Stimulated activated naive CD8-positive, alpha-beta T cell treated with anti-CD3 and anti-CD28 coated beads, Interleukin-15, Interleukin-2, amounts not matched to agents 100 U/mL and 50 U/mL, for 24 hours (primary cell): ENCODE results near the gene NELFE.

Source experiments
- ATAC-seq: fragments of 150-1000 bp; cut with Tn5 transposase; one replicate; pipeline ENCODE4 v1.10.0; 2021
- DNase-seq: peaks from one replicate; pipeline ENCODE4 v3.0.0; 2021

Gene NELFE

GRCh38 chr6:31972709-31973350, 14.1 kb upstream of the NELFE start:
- no peak for ATAC-seq
- DNase-seq = no peak

- peak; percentile 97 for DNase-seq
- peak; percentile 97 for ATAC-seq
Observed at GRCh38 chr6:31971993-31972708, 13.4 kb upstream of the NELFE start, which contains the start of gene DXO. TSS of gene DXO (minus strand) at chr6:31972138. CDS start at chr6:31971675, 463 bp downstream.

- DNase-seq = no peak
Observed at GRCh38 chr6:31971279-31971992, 12.7 kb upstream of the NELFE start.

GRCh38 chr6:31970604-31971271, 12.0 kb upstream of the NELFE start:
- DNase-seq (no peak), ATAC-seq (no peak)

More at GRCh38 chr6:31971279-31971992, 12.7 kb upstream of the NELFE start:
- no peak for ATAC-seq

GRCh38 chr6:31969712-31970603, 11.2 kb upstream of the NELFE start:
- ATAC-seq (no peak), DNase-seq (no peak)

- DNase-seq = no peak
- no peak for ATAC-seq
Observed at GRCh38 chr6:31968791-31969711, 10.3 kb upstream of the NELFE start.

GRCh38 chr6:31968326-31968725, 9.6 kb upstream of the NELFE start:
- DNase-seq = no peak

GRCh38 chr6:31967926-31968320, 9.2 kb upstream of the NELFE start:
- DNase-seq (no peak), ATAC-seq (no peak)

More at GRCh38 chr6:31968326-31968725, 9.6 kb upstream of the NELFE start:
- ATAC-seq = no peak

GRCh38 chr6:31966997-31967925, 8.5 kb upstream of the NELFE start:
- no peak for ATAC-seq
- no peak for DNase-seq

- DNase-seq (no peak), ATAC-seq (no peak)
Observed at GRCh38 chr6:31966506-31966905, 7.7 kb upstream of the NELFE start.

- no peak for ATAC-seq
- DNase-seq = no peak
Observed at GRCh38 chr6:31965700-31966099, 6.9 kb upstream of the NELFE start.

GRCh38 chr6:31963921-31964320, 5.2 kb upstream of the NELFE start:
- no peak for DNase-seq
- ATAC-seq = no peak

GRCh38 chr6:31961616-31962015, 2.8 kb upstream of the NELFE start:
- no peak for ATAC-seq
- DNase-seq = no peak

- DNase-seq (no peak), ATAC-seq (no peak)
Observed at GRCh38 chr6:31958412-31958740, 395 bp downstream of the NELFE start.

GRCh38 chr6:31956796-31957195, 2.0 kb downstream of the NELFE start:
- ATAC-seq (no peak), DNase-seq (no peak)

GRCh38 chr6:31954511-31954910, 4.3 kb downstream of the NELFE start:
- ATAC-seq (no peak), DNase-seq (no peak)

- ATAC-seq (no peak), DNase-seq (no peak)
Observed at GRCh38 chr6:31952890-31953289, 5.9 kb downstream of the NELFE start.

- ATAC-seq = no peak
- DNase-seq = peak; percentile 67
Observed at GRCh38 chr6:31952140-31952805, 6.5 kb downstream of the NELFE start.
